ENCODE results near the gene HTN3.
"Not testable (repeated sequence)": the region's sequence is repeated elsewhere in the genome, so short reads cannot be mapped to it uniquely, and the experiment has no call there.

The HTN3 gene

GRCh38 chr4:70002507-70002906 lies 25.8 kb upstream of the HTN3 start:
- TF ChIP-seq CTCF (IDR thresholded peaks at IDR 0.05; ENCODE audit: borderline replicate concordance, insufficient read depth, low read depth, low read length), result no peak
- no peak overlapping the region for H3K4me3 ChIP-seq (ENCODE audit: low read depth, low read length)

- no peak for TF ChIP-seq CTCF (IDR thresholded peaks at IDR 0.05; ENCODE audit: borderline replicate concordance, insufficient read depth, low read depth, low read length)
- H3K4me3 ChIP-seq (ENCODE audit: low read depth, low read length), result no peak overlapping the region
These were observed 19.5 kb upstream of the HTN3 start for GRCh38 chr4:70008771-70009170.

DNA sequence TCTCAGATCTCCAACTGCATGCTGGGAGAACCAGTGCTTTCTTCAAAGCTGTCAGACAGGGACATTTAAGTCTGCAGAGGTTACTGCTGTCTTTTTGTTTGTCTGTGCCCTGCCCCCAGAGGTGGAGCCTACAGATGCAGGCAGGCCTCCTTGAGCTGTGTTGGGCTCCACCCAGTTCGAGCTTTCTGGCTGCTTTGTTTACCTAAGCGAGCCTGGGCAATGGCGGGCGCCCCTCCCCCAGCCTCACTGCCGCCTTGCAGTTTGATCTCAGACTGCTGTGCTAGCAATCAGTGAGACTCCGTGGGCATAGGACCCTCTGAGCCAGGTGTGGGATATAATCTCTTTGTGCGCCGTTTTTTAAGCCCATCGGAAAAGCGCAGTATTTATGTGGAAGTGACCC lies 9.3 kb upstream of the HTN3 start:
- H3K4me3 ChIP-seq (ENCODE audit: low read depth, low read length), result not testable (repeated sequence)

GRCh38 chr4:70023218-70023617 lies 5.0 kb upstream of the HTN3 start:
- no peak for TF ChIP-seq CTCF (IDR thresholded peaks at IDR 0.05; ENCODE audit: borderline replicate concordance, insufficient read depth, low read depth, low read length)
- no peak overlapping the region for H3K4me3 ChIP-seq (ENCODE audit: low read depth, low read length)

- no peak for TF ChIP-seq CTCF (IDR thresholded peaks at IDR 0.05; ENCODE audit: borderline replicate concordance, insufficient read depth, low read depth, low read length)
These were observed 1.2 kb upstream of the HTN3 start for GRCh38 chr4:70027011-70027410.

GRCh38 chr4:70037559-70037958 lies 9.3 kb downstream of the HTN3 start:
- not testable (repeated sequence) for H3K4me3 ChIP-seq (ENCODE audit: low read depth, low read length)

More at GRCh38 chr4:70027011-70027410, 1.2 kb upstream of the HTN3 start:
- H3K4me3 ChIP-seq (ENCODE audit: low read depth, low read length), result no peak overlapping the region

GRCh38 chr4:70039928-70040327 lies 11.7 kb downstream of the HTN3 start:
- H3K4me3 ChIP-seq (ENCODE audit: low read depth, low read length), result not testable (repeated sequence)

GRCh38 chr4:70041652-70042286 lies 13.5 kb downstream of the HTN3 start:
- no peak overlapping the region for H3K4me3 ChIP-seq (ENCODE audit: low read depth, low read length)
- TF ChIP-seq CTCF (IDR thresholded peaks at IDR 0.05; ENCODE audit: borderline replicate concordance, insufficient read depth, low read depth, low read length), result no peak

GRCh38 chr4:70050138-70050537 lies 21.9 kb downstream of the HTN3 start, which contains the start of gene HTN1:
TSS of gene HTN1 (plus strand) at chr4:70050438. CDS start at chr4:70053077, 2,639 bp downstream.
- H3K4me3 ChIP-seq (ENCODE audit: low read depth, low read length), result not testable (repeated sequence)

DNA sequence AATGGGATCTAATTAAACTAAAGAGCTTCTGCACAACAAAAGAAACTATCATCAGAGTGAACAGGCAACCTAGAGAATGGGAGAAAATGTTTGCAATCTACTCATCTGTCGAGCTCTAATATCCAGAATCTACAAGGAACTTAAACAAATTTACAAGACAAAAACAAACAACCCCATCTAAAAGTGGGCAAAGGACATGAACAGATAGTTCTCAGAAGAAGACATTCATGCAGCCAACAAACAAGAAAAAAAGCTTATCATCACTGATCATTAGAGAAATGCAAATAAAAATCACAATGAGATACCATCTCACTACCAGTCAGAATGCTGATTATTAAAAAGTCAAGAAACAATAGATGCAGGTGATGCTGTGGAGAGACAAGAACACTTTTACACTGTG lies 28.3 kb downstream of the HTN3 start:
- H3K4me3 ChIP-seq (ENCODE audit: low read depth, low read length), result not testable (repeated sequence)
